ENCODE measurements around the gene CITED1.

DNA sequence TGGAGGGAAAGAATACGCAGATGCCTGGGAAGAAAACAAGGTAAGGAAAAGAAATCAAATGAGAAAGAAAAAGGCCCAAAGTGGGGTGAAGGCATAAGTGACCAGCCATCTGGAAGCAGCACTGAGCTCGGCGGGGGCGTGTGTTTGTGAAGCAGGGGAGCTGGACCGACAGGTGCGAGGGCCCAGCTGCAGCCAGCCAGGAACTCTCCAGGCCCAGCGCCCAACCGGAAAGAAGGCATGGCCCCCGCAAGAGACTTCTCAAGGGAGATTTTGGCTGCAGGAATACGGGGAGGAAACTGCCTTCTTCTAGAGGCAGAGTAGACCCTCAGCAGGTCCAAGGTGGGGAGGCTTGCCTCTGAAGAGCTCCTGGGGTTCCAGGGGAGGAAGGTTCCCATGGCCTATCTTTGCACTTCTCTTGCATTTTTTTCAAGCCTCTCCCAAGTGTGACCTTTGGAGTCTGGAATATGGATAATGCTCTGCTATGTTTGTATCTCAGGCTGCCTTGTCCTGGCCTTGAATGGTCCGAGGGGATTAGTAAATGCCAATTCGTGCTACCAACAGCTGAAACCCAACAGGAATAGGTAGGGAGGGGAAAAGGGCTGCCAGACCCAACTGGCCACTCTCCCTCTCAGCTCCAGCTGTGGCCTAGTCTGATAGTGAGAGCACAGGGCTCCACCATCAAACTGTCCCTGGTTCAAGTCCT lies 10.8 kb upstream of the CITED1 start:
- TF ChIP-seq, protein P1, sequence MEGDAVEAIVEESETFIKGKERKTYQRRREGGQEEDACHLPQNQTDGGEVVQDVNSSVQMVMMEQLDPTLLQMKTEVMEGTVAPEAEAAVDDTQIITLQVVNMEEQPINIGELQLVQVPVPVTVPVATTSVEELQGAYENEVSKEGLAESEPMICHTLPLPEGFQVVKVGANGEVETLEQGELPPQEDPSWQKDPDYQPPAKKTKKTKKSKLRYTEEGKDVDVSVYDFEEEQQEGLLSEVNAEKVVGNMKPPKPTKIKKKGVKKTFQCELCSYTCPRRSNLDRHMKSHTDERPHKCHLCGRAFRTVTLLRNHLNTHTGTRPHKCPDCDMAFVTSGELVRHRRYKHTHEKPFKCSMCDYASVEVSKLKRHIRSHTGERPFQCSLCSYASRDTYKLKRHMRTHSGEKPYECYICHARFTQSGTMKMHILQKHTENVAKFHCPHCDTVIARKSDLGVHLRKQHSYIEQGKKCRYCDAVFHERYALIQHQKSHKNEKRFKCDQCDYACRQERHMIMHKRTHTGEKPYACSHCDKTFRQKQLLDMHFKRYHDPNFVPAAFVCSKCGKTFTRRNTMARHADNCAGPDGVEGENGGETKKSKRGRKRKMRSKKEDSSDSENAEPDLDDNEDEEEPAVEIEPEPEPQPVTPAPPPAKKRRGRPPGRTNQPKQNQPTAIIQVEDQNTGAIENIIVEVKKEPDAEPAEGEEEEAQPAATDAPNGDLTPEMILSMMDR (IDR thresholded peaks at IDR 0.05): no peak
- TF ChIP-seq POLR2A (IDR thresholded peaks at IDR 0.05): no peak
